Esophagus (tissue), 2 donors: ENCODE data around the gene RIPK4. TPM values are rescaled to one million over a fixed set of nuclear protein-coding genes. Genes with fewer than 3 reads are reported as not detected.

Experiments used
- H3K27ac ChIP-seq, 2 donors: one replicate each; pipeline ENCODE4 v1.5.1; 2013; ENCODE audit warnings: low read depth in 2 of 2, mild to moderate bottlenecking in 2 of 2, inconsistent platforms in 1 of 2, low read length in 1 of 2, moderate library complexity in 1 of 2
- H3K27me3 ChIP-seq, 2 donors: one replicate each; pipeline ENCODE4 v1.6.1; 2013; ENCODE audit warnings: low read length in 2 of 2, control low read depth in 1 of 2, mild to moderate bottlenecking in 1 of 2; ENCODE audit not compliant: insufficient read depth in 2 of 2, control insufficient read depth in 1 of 2
- H3K36me3 ChIP-seq, 2 donors: one replicate each; pipeline ENCODE4 v1.6.1; 2013; ENCODE audit warnings: low read length in 1 of 2; ENCODE audit not compliant: control insufficient read depth in 2 of 2, insufficient read depth in 2 of 2
- H3K4me1 ChIP-seq, 2 donors: one replicate each; pipeline ENCODE4 v1.6.1; 2013; ENCODE audit warnings: low read length in 1 of 2; ENCODE audit not compliant: control insufficient read depth in 2 of 2, insufficient read depth in 2 of 2
- H3K4me3 ChIP-seq, 2 donors: one replicate each; pipeline ENCODE4 v1.5.1; 2013; ENCODE audit warnings: low read length in 2 of 2, mild to moderate bottlenecking in 2 of 2, low read depth in 1 of 2, moderate library complexity in 1 of 2
- H3K9me3 ChIP-seq, 2 donors: one replicate each; pipeline ENCODE4 v1.6.1; 2013; ENCODE audit warnings: mild to moderate bottlenecking in 2 of 2, low read depth in 1 of 2, low read length in 1 of 2, moderate library complexity in 1 of 2; ENCODE audit not compliant: control insufficient read depth in 2 of 2, insufficient read depth in 1 of 2
- WGBS, 2 donors: extraction: QIAGEN DNeasy Blood & Tissue Kit; methylation state at CpG; one replicate each; pipeline ENCODE4 v1.1.7; 2013; 5-methylcytosine and 5-hydroxymethylcytosine counted together
- polyA plus RNA-seq, 2 donors: library from polyadenylated mRNA; stranded (reverse); fragments of 200-250 nt; gene quantifications; one replicate each; pipeline ENCODE4 v1.2.3, GENCODE V29; 2013
- donor health status: healthy with polysubstance abuse.
- donor health status: Bipolar disorder and iron deficiency.

Gene RIPK4
- polyA plus RNA-seq, 2 donors, result 51.7 to 72.4 TPM

- Histone ChIP-seq H3K27ac (no peak overlapping the region), H3K9me3 (no peaks in the 10 kb centered on the region), H3K27me3 (no peaks in the 10 kb centered on the region), H3K4me1 (peaks cover 0 to 9% of the 10 kb centered on the region in 2 donors), H3K4me3 (no peak overlapping the region), H3K36me3 (no peaks in the 10 kb centered on the region)
- WGBS, 2 donors, result 84 to 85% methylated on average over 2 of the region's 2 CpGs
Measured at GRCh38 chr21:41781050-41781410, 14.2 kb upstream of the RIPK4 start.

DNA sequence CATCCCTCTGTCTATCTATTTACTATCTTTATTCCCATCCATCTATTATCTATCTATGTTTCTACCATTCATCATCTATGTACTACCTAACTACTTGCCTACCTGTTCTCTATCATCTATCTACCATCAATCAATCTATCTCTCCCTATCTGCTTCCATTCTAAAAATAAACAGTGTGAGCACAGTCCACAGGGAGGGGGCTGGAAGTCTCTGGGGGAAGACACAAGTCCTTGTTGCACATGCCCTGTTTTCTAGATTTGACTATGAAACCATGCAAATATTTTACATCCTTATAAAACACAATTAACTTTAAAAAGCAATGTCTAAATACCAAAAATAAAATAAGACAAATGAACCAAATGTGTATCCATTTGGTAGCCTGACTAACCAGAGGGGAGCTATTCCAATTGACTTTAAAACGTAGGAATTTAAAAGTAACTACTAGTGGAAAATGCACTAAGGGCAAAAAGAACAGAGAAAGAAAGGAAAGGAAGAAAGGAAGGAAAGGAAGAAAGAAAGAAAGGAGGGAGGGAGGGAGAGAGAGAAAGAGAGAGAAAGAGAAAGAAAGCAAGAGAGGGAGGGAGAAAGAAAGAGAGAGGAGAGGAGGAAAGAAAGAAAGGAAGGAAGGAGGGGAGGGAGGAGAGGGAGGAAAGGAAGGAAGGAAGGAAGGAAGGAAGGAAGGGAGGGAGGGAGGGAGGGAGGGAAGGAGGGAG is 13.6 kb upstream of the RIPK4 start:
- no peaks in the 10 kb centered on the region for H3K9me3 ChIP-seq
- peaks cover 0 to 9% of the 10 kb centered on the region in 2 donors for H3K4me1 ChIP-seq
- H3K4me3 ChIP-seq, result no peak overlapping the region
- H3K36me3 ChIP-seq, result no peaks in the 10 kb centered on the region
- 58 to 70% methylated on average over 1 of the region's 1 CpG for WGBS, 2 donors
- H3K27me3 ChIP-seq, result no peaks in the 10 kb centered on the region
- H3K27ac ChIP-seq, result no peak overlapping the region

GRCh38 chr21:41779659-41780058 is 12.8 kb upstream of the RIPK4 start:
- H3K9me3 ChIP-seq, result no peaks in the 10 kb centered on the region
- no peak overlapping the region for H3K27ac ChIP-seq
- H3K4me1 ChIP-seq, result peaks cover 0 to 17% of the 10 kb centered on the region in 2 donors
- no peaks in the 10 kb centered on the region for H3K36me3 ChIP-seq
- H3K4me3 ChIP-seq, result no peak overlapping the region
- H3K27me3 ChIP-seq, result no peaks in the 10 kb centered on the region
- WGBS, 2 donors, result 47 to 67% methylated on average over 5 of the region's 5 CpGs

GRCh38 chr21:41778930-41779600 is 12.2 kb upstream of the RIPK4 start:
- H3K4me1 ChIP-seq, result peaks cover 0 to 17% of the 10 kb centered on the region in 2 donors
- H3K4me3 ChIP-seq, result no peak overlapping the region
- no peaks in the 10 kb centered on the region for H3K9me3 ChIP-seq
- H3K27me3 ChIP-seq, result no peaks in the 10 kb centered on the region
- WGBS, 2 donors, result 27 to 37% methylated on average over 16 of the region's 16 CpGs
- H3K36me3 ChIP-seq, result no peaks in the 10 kb centered on the region
- no peak overlapping the region for H3K27ac ChIP-seq

- peaks cover 0 to 15% of the 10 kb centered on the region in 2 donors for H3K4me1 ChIP-seq
- H3K4me3 ChIP-seq, result no peak overlapping the region
- no peaks in the 10 kb centered on the region for H3K27me3 ChIP-seq
- WGBS, 2 donors, result 14 to 28% methylated on average over 43 to 45 of the region's 45 CpGs
- H3K9me3 ChIP-seq, result no peaks in the 10 kb centered on the region
- peak overlapping the region; percentile 76 to 86 for H3K27ac ChIP-seq
- H3K36me3 ChIP-seq, result no peaks in the 10 kb centered on the region
Measured at GRCh38 chr21:41777951-41778815, 11.3 kb upstream of the RIPK4 start.

DNA sequence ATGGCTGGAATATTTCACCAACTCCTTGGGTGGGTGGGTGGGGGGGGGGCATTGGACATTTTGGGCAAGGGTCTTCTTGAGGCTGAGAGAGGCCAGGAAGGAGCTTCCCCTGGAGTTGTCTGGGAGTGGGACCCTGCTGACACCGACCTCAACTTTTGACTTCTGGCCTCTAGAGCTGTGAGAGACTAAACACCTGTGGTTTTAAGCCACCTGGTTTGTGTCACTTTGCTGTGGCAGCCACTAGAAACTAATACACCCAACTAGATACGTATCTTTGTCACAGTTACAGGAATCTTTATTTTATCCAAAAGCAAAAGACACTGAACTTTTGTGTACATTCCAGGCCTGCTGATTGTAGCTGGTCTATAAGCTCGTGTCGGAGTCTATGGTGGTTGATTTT is 9.9 kb upstream of the RIPK4 start:
- Histone ChIP-seq H3K4me3 (no peak overlapping the region), H3K4me1 (peaks cover 0 to 15% of the 10 kb centered on the region in 2 donors), H3K9me3 (no peaks in the 10 kb centered on the region), H3K27me3 (no peaks in the 10 kb centered on the region), H3K36me3 (no peaks in the 10 kb centered on the region), H3K27ac (peak overlapping the region in 1 of 2 donors; percentile 76)
- 83 to 87% methylated on average over 4 of the region's 4 CpGs for WGBS, 2 donors

GRCh38 chr21:41775149-41775472 is 8.3 kb upstream of the RIPK4 start:
- 46 to 54% methylated on average over 3 of the region's 3 CpGs for WGBS, 2 donors
- no peak overlapping the region for H3K27ac ChIP-seq
- H3K27me3 ChIP-seq, result no peaks in the 10 kb centered on the region
- no peaks in the 10 kb centered on the region for H3K9me3 ChIP-seq
- H3K36me3 ChIP-seq, result no peaks in the 10 kb centered on the region
- H3K4me1 ChIP-seq, result peaks cover 0 to 15% of the 10 kb centered on the region in 2 donors
- H3K4me3 ChIP-seq, result no peak overlapping the region

DNA sequence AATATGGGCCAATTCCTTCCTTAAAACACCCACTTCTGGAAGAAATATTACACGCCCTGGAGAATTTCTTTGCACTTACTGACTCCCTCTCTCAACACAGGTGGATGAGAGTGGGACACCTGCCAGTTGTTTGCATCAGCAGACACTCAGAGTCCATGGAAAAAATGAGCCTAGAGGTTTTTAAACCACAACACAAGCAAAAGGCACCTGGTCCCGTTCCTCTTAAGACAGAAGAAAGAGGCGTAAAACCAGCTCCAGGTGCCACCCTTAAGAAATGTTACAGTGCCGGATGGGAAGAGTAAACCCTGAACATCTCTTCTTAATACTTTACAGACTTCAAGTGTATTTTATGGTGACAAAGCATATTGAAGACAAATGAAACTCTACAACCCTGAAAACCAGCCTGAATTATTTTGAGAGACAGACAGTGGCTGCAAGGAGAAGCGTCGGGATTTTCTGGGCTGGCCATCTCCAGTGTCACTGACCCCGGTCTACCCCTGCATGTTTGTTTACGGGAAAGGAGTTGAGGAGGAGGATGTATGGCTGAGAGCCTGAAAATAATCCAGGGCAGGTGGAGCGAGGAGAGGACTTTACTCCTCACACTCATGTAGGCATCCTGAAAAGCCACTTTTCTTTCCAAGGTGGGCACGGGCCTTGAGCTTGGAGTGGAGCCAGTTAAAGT is 7.8 kb upstream of the RIPK4 start:
- WGBS, 2 donors, result 42 to 48% methylated on average over 10 of the region's 10 CpGs
- peaks cover 0 to 15% of the 10 kb centered on the region in 2 donors for H3K4me1 ChIP-seq
- no peaks in the 10 kb centered on the region for H3K9me3 ChIP-seq
- H3K36me3 ChIP-seq, result no peaks in the 10 kb centered on the region
- H3K4me3 ChIP-seq, result no peak overlapping the region
- no peak overlapping the region for H3K27ac ChIP-seq
- no peaks in the 10 kb centered on the region for H3K27me3 ChIP-seq

DNA sequence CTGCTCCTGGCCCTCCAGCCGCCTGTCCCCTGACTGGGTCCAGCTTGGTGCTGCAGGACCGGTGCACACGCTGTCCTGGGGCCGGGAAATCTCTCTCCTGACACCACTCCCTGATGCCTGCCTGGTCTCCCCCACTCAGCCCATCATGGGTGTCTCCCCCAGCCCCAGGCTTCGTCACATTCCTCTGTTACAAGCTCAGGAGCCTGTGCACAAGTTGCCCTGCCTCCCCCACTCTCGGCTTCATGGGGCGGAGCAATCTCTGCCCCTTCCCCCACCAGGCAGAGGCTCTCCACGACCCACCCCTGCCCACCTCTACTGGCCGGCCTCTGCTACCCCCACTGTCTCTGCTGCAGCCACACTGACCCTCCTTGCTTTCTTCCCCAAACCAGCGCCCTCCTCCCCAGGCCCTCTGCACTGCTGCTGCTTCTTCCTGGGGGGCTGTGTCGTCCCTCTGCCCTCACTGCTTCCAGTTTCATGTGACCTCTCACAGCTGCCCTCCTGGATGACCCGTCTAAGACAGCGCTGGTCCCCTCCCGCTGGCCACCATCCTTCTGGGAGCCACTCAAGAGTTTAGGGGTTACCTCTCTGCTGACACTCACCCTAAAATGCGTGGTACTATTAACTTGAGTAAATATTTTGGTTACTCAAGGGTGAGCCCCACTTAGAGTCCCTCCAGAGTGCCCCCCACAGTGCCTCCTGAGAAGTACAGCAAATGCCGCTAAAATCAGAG is 5.7 kb upstream of the RIPK4 start:
- 67 to 69% methylated on average over 14 to 16 of the region's 16 CpGs for WGBS, 2 donors
- H3K9me3 ChIP-seq, result no peaks in the 10 kb centered on the region
- H3K27me3 ChIP-seq, result peaks cover 0 to 2% of the 10 kb centered on the region in 2 donors
- peaks cover 0 to 15% of the 10 kb centered on the region in 2 donors for H3K4me1 ChIP-seq
- H3K36me3 ChIP-seq, result no peaks in the 10 kb centered on the region
- H3K4me3 ChIP-seq, result no peak overlapping the region
- H3K27ac ChIP-seq, result no peak overlapping the region
